SU-DHL-6 (cell line): Measurements from ENCODE around the gene AQP10.

ENCODE experiments used
- EZH2phosphoT487 ChIP-seq: fragments of 200-600 bp; sonication (generic), shearing (Covaris generic); conservative IDR thresholded peaks from 2 replicates; pipeline ENCODE4 v1.6.1; 2018; ENCODE audit warnings: mild to moderate bottlenecking, antibody characterized with exemption, low read length, moderate library complexity, mixed read lengths
- TF ChIP-seq, protein P1 (sequence below): fragments of 200-600 bp; sonication (generic); IDR thresholded peaks from one replicate; pipeline ENCODE4 v1.5.1; 2017; ENCODE audit warnings: antibody characterized with exemption, mild to moderate bottlenecking, low read length, moderate library complexity; ENCODE audit not compliant: insufficient read depth, poor library complexity, severe bottlenecking

- TF ChIP-seq, protein P1, sequence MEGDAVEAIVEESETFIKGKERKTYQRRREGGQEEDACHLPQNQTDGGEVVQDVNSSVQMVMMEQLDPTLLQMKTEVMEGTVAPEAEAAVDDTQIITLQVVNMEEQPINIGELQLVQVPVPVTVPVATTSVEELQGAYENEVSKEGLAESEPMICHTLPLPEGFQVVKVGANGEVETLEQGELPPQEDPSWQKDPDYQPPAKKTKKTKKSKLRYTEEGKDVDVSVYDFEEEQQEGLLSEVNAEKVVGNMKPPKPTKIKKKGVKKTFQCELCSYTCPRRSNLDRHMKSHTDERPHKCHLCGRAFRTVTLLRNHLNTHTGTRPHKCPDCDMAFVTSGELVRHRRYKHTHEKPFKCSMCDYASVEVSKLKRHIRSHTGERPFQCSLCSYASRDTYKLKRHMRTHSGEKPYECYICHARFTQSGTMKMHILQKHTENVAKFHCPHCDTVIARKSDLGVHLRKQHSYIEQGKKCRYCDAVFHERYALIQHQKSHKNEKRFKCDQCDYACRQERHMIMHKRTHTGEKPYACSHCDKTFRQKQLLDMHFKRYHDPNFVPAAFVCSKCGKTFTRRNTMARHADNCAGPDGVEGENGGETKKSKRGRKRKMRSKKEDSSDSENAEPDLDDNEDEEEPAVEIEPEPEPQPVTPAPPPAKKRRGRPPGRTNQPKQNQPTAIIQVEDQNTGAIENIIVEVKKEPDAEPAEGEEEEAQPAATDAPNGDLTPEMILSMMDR: no peak
- no peak for TF ChIP-seq EZH2phosphoT487
These were observed 30.6 kb downstream of the AQP10 start for GRCh38 chr1:154351363-154352068.
